ENCODE measurements around the gene SSBP3. TPM values are rescaled to one million over a fixed set of nuclear protein-coding genes. Genes with fewer than 3 reads are reported as not detected.

SSBP3 gene
- total RNA-seq, 2 experiments from 2014 or later: 16.5 to 44.9 TPM

DNA sequence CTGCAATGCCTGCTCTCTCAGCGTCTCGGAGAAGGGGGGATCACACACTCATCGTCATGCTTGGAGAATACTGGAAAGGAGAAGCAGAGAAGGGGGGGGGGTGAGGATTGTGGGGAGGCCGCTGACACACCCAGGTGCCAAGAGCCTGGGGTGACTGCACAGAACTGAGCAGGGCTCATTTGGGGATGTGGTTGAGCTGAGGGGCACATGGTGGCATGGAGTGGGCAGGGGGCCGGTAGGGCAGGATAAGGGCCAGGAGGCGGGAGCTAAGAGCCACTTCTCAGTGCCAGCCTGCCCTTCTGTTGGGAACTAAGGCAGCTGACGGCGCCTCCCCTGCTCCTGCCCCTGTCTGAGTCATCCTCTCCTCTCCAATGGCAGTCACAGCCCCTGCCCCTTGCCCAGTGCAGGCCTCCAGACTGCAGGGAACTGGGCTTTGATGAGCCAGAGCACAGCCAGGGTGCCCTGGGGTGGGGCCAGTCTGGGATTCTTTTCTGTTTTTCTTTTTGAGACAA, 179.0 kb downstream of the SSBP3 start:
- H3K4me2 ChIP-seq (ENCODE audit: low read length): no peak overlapping the region
- intact Hi-C loops (cut with micrococcal nuclease; ENCODE audit: unreplicated experiment): no loop called here

DNA sequence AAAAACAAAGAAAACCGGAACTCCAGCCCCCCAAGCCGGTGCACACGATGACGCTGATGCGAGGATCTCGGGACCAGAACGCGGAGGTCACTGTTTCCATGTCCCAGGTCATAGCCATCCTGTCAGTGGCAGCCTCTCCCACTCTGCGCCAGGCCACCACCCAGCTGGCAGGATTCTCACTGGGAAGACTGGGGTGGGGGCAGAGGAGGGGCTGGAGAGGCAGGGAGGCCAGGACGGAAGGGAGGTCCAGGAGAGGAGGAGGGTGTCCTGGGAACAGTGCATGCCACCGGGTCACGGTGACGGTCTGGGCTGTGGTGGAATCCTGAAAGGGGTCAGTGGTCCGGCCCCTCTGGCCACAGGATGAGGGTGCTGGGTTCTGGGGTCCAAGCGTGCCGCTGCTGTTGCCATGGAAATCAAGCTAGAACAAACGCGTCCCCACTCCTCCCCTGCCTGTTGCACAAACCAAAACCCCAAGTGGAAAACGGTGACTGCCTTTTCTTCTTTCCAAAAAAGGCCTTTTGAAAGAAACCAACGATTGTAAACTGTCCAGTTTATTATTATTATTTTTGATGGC, 180.1 kb downstream of the SSBP3 start:
- DNase-seq (ENCODE audit: low spot score): no peak
- intact Hi-C loops (cut with micrococcal nuclease; ENCODE audit: unreplicated experiment): no loop called here
- POLR2A ChIA-PET: no interaction called here
- no peak overlapping the region for H3K27ac ChIP-seq (ENCODE audit: low read depth, low read length, poor library complexity, severe bottlenecking)
- H3K36me3 ChIP-seq (ENCODE audit: insufficient read depth, low read length): peaks cover 5% of the 10 kb centered on the region; the same call in 1 of the 2 replicates
- no peak overlapping the region for H3K4me2 ChIP-seq (ENCODE audit: low read length)
- CTCF ChIA-PET (ENCODE audit: unreplicated experiment): no interaction called here
- H2AFZ ChIP-seq (ENCODE audit: low read length): no peak overlapping the region
- no peaks in the 10 kb centered on the region for H4K20me1 ChIP-seq (ENCODE audit: insufficient read depth, low read length)
- no peak overlapping the region for H3K4me3 ChIP-seq (ENCODE audit: low read depth, low read length, poor library complexity, severe bottlenecking)
- no peak for TF ChIP-seq EZH2phosphoT487 (IDR thresholded peaks at IDR 0.05; ENCODE audit: borderline replicate concordance, low read depth, low read length)
- TF ChIP-seq, protein P1, sequence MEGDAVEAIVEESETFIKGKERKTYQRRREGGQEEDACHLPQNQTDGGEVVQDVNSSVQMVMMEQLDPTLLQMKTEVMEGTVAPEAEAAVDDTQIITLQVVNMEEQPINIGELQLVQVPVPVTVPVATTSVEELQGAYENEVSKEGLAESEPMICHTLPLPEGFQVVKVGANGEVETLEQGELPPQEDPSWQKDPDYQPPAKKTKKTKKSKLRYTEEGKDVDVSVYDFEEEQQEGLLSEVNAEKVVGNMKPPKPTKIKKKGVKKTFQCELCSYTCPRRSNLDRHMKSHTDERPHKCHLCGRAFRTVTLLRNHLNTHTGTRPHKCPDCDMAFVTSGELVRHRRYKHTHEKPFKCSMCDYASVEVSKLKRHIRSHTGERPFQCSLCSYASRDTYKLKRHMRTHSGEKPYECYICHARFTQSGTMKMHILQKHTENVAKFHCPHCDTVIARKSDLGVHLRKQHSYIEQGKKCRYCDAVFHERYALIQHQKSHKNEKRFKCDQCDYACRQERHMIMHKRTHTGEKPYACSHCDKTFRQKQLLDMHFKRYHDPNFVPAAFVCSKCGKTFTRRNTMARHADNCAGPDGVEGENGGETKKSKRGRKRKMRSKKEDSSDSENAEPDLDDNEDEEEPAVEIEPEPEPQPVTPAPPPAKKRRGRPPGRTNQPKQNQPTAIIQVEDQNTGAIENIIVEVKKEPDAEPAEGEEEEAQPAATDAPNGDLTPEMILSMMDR (conservative IDR thresholded peaks at IDR 0.05; ENCODE audit: low read length): no peak
- no peaks in the 10 kb centered on the region for H3K79me2 ChIP-seq (ENCODE audit: insufficient read depth, low read depth, low read length)
- H3K9me3 ChIP-seq (ENCODE audit: low read length): no peaks in the 10 kb centered on the region
- H3K9me2 ChIP-seq (ENCODE audit: insufficient read depth, low read length): no peaks in the 10 kb centered on the region
- H3K4me1 ChIP-seq (ENCODE audit: insufficient read depth, low read length, poor library complexity, severe bottlenecking): no peaks in the 10 kb centered on the region
- no TSS peak for BruUV-seq (replicated peaks)

More for the DNA sequence above, 179.0 kb downstream of the SSBP3 start:
- ChIA-PET CTCF (ENCODE audit: unreplicated experiment) (no interaction called here), POLR2A (interaction anchor here (0.6 to 1.2 kb wide), 2 partner anchors 26 to 342 kb away, joined by 4 to 5 read pairs; no protein-coding TSS in a partner anchor)
- Histone ChIP-seq H3K9me3 (ENCODE audit: low read length) (no peaks in the 10 kb centered on the region), H3K36me3 (ENCODE audit: insufficient read depth, low read length) (no peaks in the 10 kb centered on the region; the same call in 1 of the 2 replicates), H3K9me2 (ENCODE audit: insufficient read depth, low read length) (no peaks in the 10 kb centered on the region), H2AFZ (ENCODE audit: low read length) (no peak overlapping the region), H3K4me3 (ENCODE audit: low read depth, low read length, poor library complexity, severe bottlenecking) (no peak overlapping the region), H3K79me2 (ENCODE audit: insufficient read depth, low read depth, low read length) (no peaks in the 10 kb centered on the region), H3K27ac (ENCODE audit: low read depth, low read length, poor library complexity, severe bottlenecking) (no peak overlapping the region), H4K20me1 (ENCODE audit: insufficient read depth, low read length) (no peaks in the 10 kb centered on the region), H3K4me1 (ENCODE audit: insufficient read depth, low read length, poor library complexity, severe bottlenecking) (no peaks in the 10 kb centered on the region)
- DNase-seq (ENCODE audit: low spot score): no peak
- BruUV-seq (replicated peaks): no TSS peak
- TF ChIP-seq, protein P1 (conservative IDR thresholded peaks at IDR 0.05; ENCODE audit: low read length): no peak
- TF ChIP-seq EZH2phosphoT487 (IDR thresholded peaks at IDR 0.05; ENCODE audit: borderline replicate concordance, low read depth, low read length): no peak

DNA sequence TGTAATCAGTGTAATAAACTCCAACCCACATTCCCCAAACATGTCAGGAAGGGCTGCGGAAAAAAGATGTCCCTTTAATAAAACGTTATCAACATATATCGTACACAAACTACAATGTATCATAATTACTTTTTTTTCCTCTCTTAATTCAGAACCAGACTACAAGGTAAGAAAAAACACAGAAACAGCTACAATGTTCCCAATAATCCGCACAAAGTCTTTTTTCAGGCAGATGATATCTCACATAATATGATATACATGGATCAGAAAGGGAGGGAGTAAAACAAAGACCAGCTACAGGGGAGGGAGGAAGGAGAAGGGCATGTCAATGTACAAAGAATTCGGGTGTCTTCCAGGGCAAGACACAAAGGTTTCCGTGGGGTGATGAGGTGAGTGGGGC, 180.8 kb downstream of the SSBP3 start:
- Histone ChIP-seq H3K9me3 (ENCODE audit: low read length) (no peaks in the 10 kb centered on the region), H3K36me3 (ENCODE audit: insufficient read depth, low read length) (peaks cover 7% of the 10 kb centered on the region; the same call in 1 of the 2 replicates), H3K27ac (ENCODE audit: low read depth, low read length, poor library complexity, severe bottlenecking) (no peak overlapping the region), H3K4me2 (ENCODE audit: low read length) (no peak overlapping the region), H3K4me3 (ENCODE audit: low read depth, low read length, poor library complexity, severe bottlenecking) (no peak overlapping the region), H3K4me1 (ENCODE audit: insufficient read depth, low read length, poor library complexity, severe bottlenecking) (no peaks in the 10 kb centered on the region), H3K9me2 (ENCODE audit: insufficient read depth, low read length) (no peaks in the 10 kb centered on the region), H2AFZ (ENCODE audit: low read length) (no peak overlapping the region), H3K79me2 (ENCODE audit: insufficient read depth, low read depth, low read length) (no peaks in the 10 kb centered on the region), H4K20me1 (ENCODE audit: insufficient read depth, low read length) (no peaks in the 10 kb centered on the region)
- DNase-seq (ENCODE audit: low spot score): no peak
- ChIA-PET POLR2A (no interaction called here), CTCF (ENCODE audit: unreplicated experiment) (no interaction called here)
- BruUV-seq (replicated peaks): no TSS peak
- intact Hi-C loops (cut with micrococcal nuclease; ENCODE audit: unreplicated experiment): no loop called here
- TF ChIP-seq, protein P1 (conservative IDR thresholded peaks at IDR 0.05; ENCODE audit: low read length): no peak
- TF ChIP-seq EZH2phosphoT487 (IDR thresholded peaks at IDR 0.05; ENCODE audit: borderline replicate concordance, low read depth, low read length): no peak
